Measurements from ENCODE around the gene ARID3B.

ARID3B gene

GRCh38 chr15:74646480-74646879 is 105.5 kb downstream of the ARID3B start:
- in situ Hi-C loops (cut with MboI; ENCODE audit: low sequenced_read_pairs, unreplicated experiment) = loop anchor here (25.0 kb wide), 1 partner anchor 291 kb away; the partner anchor contains the start of gene COX5A
- TF ChIP-seq, protein P1, sequence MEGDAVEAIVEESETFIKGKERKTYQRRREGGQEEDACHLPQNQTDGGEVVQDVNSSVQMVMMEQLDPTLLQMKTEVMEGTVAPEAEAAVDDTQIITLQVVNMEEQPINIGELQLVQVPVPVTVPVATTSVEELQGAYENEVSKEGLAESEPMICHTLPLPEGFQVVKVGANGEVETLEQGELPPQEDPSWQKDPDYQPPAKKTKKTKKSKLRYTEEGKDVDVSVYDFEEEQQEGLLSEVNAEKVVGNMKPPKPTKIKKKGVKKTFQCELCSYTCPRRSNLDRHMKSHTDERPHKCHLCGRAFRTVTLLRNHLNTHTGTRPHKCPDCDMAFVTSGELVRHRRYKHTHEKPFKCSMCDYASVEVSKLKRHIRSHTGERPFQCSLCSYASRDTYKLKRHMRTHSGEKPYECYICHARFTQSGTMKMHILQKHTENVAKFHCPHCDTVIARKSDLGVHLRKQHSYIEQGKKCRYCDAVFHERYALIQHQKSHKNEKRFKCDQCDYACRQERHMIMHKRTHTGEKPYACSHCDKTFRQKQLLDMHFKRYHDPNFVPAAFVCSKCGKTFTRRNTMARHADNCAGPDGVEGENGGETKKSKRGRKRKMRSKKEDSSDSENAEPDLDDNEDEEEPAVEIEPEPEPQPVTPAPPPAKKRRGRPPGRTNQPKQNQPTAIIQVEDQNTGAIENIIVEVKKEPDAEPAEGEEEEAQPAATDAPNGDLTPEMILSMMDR (IDR thresholded peaks at IDR 0.05; ENCODE audit: borderline replicate concordance, control extremely low read depth, extremely low read depth, insufficient read depth, missing control alignments) = no peak
- DNase-seq (ENCODE audit: low spot score) = no peak
